CD4-positive, alpha-beta T cell treated with Interferon alpha-2 for 1 hour (primary cell): ENCODE measurements around the gene NFKBIZ.
A peak's percentile ranks its signal among the peaks of the same experiment; 100 is the strongest.

Source experiments
- DNase-seq, 2 donors: peaks; one replicate each; pipeline ENCODE4 v3.0.0-alpha.2; 2020 to 2022

Gene NFKBIZ

DNA sequence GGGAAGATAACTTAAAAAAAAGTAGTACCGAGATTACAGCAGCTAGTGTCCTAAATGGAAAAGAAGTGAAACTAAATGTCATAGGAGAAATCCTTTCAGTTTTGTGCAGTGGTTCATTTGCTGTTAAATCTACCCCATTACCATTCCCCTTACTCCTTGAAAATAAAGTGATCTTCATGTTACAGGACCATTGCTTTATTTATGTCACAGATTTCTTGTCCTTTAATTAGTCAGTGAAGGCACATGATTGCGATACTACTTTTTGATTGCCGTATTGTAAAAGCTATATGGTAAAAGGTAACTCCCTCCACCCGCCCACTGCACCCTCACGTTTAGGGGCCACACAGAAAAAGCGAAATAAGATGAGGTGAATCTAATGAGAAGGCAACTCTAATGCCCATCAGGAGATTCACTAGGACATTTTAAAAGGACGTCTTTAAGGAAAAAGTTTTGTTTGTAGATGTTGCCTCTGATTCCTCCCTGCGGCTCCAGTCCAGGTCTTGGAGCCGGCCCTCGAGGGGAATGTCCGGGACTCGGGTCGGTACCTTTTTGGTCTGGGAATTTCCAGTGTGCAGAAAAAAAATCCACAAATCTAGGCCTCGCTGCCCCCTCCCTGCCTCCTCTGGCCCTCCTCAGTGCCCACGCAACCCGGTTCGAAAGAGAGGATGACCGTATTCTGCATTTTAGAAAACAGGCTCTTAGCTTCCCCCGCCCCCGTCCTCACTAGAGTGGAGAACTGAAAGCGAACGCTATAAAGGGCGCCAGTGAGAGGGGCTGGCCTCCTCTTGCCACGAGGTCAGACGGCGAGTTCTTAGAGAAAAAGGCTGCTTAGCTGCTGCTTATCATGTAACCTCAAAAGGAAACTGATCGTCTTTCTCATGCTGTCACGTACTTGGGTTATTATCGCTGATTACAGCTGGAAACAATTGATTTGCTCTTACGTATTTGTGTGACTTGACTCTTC is 21.8 kb upstream of the NFKBIZ start:
- peak; percentile 90 to 92 for DNase-seq

DNA sequence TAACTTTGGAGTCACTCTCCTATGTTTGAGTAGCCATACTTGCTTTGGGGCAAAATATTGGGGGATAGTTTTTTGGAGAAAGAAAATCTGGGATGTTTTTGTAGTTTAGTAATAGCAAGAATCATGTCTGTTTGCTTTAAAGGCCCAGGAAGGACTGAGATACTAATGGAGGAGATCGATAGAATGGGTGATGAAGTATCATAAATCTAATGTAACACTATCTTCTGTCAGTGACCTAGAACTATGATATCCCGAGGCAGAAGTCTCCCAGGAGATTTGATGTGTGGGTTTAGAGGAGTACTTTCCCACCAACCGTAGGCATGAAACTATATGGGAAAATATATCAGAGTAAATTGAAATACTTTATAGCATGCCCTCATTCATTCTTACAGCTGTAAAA is 21.0 kb upstream of the NFKBIZ start:
- no peak for DNase-seq

DNA sequence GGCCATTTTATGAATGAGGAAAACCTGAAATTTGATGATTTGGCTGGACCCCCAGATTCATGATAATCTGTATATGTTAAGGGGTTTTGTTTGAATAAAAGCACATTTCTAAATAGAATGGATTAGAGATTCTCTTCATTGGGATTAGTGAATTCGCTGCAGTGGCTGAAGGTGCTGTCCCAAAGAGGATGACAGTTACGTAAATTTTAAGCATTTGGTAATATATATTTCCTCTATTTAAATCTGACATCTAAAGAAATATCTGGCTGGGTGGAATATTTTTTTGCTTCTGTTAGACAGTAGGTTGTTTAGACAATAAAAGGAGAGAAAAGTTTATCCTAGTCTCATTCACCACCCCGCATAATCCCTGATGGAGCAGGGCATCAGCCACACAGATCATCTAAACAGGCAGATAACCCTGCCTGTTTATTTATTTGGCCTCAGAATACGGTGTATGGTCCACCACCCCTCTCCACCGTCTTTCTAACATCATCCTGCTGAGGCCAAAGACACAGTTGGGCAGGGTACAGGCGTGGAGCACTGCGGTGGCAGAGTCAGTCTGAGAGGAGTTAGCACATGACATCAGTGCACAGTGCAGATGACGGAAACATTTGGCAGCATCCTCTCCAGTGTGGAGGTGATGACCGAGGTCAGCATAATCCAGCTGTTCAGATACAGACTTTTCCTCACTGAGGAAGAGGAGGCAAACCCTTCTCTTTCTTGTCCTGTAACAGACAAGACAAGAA is 20.4 kb upstream of the NFKBIZ start:
- peak; percentile 66 to 77 for DNase-seq

DNA sequence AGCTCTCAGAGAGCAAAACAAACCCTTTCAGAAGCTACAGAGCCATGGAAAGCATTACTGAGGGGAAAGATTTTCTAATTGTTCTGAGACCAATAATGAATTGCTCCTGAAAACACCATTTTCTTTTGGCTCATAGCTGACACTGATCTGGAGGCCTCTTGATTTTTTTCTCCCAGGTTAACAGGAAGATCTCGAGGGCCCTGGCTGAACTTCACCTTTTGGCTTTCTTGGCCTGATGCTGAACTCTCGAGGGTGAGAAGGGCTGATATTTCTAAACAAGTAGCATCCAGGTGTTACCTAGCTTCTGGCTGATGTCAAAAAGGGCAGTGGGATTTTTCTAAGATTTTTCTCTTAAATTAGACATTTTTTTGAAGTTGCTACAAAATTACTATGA is 19.9 kb upstream of the NFKBIZ start:
- peak in 1 of 2 donors; percentile 40 for DNase-seq

DNA sequence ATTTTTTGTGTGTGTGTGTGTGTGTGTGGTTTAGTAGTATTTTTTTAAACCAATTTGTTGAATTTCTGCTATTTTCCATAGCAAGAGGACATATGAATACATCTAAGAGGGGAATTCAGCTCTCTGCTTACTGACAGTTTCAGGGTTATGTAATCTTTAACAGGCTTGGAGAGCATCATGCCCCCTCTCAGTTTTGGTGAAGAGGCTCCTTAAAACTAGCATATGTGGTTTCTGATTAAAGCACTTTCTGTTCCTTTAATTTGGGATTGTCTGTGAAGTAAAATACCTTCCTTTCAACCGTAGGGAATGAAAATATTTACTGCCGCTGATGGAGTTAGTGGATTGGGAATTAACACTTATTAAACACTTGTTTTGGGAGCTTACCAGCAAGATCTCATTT is 19.4 kb upstream of the NFKBIZ start:
- peak in 1 of 2 donors; percentile 40 for DNase-seq

DNA sequence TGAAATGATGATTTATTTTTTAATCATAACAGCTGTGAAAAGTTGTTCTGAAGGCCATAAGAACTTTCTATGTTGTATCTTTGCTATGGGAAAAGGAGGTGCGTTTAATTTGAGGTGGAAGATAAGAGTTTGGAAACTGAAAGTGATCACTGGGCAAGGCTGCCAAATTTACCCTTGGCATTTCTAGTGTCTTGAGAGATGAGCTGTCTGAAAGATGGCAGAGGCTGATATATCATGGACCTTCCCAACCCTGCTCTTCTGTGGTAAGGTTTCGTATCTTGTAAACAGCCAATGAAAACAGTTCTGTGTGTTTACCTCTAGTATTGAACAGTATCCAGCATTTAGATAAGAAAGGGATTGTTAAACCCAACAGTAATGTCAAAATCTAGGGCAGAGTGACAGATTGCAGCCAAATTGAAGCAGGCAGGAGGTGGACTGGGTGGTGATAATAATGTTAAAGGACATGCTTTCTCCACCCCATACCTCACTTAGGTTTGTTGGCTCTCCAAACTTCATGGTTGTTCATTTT is 15.8 kb upstream of the NFKBIZ start:
- peak in 1 of 2 donors; percentile 45 for DNase-seq

DNA sequence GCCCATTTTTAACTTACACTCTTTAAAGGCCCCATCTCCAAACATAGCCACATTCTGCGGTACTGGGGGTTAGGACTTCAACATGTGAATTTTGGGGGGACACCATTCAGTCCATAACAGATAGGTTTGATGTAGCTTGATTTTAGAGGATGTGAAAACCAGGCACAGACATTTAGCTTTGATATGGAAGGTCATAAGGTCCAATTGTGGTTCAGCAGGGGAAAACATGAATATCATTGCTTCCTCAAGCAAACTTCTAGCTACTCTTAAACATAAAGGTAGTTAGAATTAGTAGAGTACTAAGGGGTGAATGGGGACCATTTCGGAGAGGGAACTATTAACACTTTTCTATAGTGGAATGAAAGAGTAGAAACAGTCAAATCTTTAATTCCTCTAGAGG is 13.6 kb upstream of the NFKBIZ start:
- no peak for DNase-seq

DNA sequence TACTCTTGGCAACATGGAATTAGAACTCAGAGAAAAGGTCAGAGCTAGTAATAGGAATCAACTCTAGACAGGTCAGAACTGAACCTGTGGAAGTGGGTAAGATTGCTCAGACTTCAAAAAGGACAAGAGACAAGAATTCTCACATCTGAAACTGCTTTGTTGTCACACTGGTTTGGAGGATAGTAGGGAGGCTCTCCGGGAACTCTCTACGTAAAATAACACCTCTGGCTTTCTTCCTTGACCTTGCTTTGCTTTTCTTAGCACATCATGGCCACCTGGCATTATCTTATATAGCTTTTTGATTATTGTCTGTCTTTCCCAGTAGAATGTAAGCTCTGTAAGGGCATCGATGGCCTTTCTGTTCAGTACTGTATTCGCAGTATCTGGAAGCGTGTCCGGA is 13.2 kb upstream of the NFKBIZ start:
- DNase-seq, result no peak

DNA sequence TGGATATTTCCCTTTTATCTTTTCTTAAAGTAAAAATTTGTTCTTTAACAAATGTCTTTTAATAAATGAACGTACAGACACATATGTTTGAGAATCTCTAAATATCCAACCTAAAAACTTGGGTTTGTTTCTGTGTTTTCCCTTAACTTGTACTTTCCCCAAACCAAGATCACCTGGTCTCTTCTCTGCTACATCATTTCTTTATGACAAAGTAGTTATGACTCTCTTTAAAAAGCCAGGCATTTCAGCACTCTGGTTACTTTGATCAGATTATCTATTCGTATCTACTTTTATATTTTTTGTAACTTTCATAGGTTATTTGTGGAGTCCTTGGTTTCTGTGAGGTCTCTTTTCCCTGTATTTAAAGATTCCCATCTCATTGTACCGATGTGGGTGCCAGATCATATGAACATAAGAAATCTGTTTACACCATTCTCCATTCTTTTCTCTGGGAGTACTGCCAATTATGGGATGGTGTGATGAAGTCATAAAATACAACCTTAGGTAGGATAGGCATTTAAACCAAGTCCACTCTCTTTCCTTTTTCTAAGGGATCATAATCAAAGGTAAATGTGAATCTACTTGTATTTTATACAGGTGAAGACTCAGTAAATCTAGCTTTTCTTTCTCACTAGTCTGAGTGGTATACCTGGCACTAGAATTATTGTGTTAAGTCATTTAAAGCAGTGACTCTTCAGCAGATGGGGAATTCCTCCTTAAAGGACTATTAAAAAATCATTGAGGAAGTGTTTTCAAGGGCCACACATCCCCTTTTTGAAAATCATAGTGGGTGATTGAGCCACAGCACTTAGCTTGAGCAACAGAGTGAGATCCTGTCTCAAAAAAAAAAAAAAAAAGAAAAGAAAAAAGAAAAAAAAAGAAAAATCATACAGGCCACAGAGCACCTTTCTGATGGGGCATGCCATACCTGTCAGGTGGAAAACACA is 12.4 kb upstream of the NFKBIZ start:
- DNase-seq, result no peak

DNA sequence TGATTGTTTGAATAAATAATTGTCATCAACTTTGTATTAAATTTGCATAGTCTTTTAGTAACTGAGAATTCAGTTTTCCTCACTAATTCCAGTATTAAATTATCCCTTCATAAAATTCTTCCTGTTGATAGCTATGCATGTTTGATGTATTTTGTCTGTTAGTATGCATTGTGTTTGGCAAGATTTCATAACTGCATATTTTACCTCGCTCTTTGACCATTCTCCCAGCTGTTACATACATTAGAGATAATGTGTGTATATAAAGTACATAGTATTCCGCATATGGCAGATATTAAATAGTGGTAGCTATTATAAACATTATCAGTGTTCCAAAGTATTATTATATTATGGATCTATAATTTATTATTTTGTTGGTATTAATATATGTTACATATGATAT is 10.6 kb upstream of the NFKBIZ start:
- DNase-seq, result no peak

DNA sequence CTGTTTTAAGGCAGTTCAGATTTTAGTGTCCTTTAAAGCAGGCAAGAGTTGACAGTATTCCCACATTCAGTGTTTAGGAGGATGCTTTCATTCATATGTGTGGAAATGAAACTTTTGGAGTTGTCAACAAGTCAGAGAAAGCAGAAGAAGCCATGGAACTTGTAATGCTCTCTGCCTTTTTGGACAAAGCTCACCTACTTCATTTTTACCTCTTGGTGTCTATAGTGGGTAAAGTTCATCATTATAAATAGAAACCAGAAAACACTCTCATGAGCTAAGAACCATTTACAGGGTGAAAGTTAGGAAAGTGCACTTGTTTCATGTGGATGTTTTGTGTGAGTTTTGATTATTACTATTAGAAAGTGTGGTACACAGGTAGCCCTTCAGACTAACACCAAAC is 9.2 kb upstream of the NFKBIZ start:
- DNase-seq, result no peak

DNA sequence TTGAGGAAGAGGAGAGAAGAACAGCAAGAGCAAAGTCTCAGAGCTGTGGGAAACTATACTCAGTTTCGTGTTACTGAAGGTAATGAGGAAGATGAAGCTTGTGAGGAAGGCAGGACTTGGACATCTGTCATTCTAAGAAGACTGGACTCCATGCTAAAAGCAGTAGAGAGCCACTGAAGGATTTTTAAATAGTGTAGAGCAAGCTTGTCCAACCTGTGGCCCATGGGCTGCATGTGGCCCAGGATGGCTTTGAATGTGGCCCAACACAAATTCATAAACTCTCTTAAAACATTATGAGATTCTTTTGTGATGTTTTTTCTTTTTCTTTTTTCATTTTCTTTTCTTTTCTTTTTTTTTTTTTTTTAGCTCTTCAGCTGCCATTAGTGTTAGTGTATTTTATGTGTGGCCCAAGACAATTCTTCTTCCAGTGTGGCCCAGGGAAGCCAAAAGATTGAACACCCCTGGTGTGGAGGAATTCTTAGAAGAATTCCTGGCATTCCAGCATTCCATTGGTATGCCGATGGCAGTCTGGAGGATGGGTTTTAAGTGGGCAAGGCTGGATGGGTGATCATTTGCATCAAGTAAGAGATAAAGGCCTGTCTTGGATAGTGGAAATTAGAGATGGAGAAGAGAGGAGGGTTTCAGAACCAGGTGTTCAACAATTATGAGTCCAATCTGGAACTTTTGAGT is 6.9 kb upstream of the NFKBIZ start:
- DNase-seq, result no peak

DNA sequence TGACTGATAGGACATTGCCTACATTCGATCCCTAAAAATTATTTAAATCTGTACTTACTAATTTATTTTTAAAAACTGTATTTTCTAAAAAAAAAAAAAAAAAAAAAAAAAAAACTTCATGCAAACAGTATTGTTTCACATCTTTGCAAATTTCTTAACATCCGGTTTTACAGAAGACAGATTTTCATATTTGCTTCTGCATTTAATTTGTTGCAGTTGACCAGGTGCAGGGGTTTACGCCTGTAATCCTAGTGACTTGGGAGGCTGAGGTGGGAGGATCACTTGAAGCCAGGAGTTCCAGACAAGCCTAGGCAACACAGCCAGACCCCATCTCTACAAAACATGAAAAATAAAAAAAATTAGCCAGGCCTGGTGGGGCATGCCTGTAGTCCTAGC is 6.4 kb upstream of the NFKBIZ start:
- no peak for DNase-seq

DNA sequence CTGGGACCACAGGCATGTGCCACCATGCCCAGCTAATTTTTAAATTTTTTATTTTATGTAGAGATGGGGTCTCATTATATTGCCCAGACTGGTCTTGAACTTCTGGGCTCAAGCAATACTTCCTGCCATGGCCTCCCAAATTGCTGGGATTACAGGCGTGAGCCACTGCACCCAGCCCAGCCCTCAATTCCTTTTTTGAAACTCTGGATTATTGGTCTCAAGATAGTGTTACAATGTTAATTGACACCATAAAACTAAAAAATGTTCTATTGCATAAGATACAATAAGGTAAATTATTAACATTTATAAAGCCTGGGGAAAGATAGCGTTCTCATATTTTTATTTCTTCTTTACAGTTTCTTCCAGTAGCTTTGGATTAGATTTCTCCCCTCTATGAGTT is 3.9 kb upstream of the NFKBIZ start:
- no peak for DNase-seq

DNA sequence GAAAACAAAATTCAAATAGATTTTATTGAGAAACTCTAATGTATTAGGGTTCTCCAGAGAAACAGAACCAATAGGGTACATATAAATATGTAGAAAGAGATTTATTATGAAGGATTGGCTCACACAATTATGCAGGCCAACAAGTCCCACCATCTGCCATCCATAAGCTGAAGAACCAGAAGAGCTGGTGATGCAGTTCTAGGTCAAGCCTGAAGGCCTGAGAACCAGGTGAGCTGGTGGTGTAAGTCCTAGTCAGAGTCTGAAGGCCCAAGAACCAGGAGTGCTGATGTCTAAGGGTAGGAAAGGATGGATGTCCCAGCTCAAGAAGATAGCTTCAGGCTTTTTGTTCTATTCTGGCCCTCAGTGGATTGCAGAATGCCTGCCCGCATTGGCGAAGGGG is 2.6 kb upstream of the NFKBIZ start:
- no peak for DNase-seq

DNA sequence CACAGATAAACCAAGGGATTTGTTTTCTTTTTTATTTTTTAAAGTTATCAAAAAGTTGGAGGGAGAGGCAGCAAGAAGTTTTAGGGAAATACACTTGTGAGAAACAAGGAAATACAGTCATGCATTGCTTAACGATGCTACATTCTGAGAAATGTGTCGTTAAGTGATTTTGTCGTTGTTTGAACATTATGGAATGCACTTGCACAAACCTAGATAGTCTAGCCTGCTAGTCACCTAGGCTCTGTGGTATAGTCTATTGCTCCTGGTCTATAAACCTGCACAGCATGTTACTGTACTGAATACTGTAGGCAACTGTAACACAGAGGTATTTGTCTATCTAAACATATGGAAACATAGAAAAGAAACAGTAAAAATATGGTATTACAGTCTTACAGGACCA is 2.0 kb upstream of the NFKBIZ start:
- no peak for DNase-seq

DNA sequence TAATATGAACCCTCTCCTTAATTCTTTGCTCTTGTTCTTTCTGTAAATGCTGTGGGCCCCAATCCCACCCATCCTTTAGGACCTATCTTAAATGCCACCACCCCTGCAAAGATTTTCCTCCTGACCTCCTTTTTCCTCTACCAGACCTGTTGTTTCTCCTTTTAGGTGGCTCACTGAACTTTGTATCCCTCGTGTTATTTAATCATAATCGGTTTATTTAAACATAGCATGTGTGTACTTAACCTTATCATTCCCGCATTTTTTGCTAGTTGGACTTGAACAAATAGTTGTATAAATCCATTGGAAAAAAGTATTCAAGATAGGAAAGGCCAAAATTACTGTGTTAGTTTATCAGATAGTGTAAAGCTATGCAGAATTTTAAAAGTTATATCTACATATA is 988 bp upstream of the NFKBIZ start:
- DNase-seq, result no peak

DNA sequence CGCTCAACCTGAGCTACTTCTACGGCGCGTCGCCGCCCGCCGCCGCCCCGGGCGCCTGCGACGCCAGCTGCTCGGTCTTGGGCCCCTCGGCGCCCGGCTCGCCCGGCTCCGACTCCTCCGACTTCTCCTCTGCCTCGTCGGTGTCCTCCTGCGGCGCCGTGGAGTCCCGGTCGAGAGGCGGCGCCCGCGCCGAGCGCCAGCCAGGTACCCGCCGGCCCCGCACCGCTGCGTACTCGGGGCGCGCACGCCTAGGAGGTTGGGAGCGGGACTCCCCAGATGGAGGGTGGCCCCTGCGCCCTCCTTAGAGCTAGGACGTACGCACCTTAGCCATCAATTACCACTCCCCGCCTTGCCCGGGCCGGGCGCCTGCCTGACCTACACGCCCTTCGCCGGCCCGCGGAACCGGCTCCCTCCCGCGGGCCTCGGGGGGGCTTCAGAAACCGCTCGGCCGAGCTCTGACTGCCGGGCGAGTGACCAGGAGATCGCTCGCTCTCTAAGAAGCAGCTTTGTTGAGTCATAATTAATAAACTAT is 466 bp downstream of the NFKBIZ start:
- DNase-seq, result peak in 1 of 2 donors; percentile 61

DNA sequence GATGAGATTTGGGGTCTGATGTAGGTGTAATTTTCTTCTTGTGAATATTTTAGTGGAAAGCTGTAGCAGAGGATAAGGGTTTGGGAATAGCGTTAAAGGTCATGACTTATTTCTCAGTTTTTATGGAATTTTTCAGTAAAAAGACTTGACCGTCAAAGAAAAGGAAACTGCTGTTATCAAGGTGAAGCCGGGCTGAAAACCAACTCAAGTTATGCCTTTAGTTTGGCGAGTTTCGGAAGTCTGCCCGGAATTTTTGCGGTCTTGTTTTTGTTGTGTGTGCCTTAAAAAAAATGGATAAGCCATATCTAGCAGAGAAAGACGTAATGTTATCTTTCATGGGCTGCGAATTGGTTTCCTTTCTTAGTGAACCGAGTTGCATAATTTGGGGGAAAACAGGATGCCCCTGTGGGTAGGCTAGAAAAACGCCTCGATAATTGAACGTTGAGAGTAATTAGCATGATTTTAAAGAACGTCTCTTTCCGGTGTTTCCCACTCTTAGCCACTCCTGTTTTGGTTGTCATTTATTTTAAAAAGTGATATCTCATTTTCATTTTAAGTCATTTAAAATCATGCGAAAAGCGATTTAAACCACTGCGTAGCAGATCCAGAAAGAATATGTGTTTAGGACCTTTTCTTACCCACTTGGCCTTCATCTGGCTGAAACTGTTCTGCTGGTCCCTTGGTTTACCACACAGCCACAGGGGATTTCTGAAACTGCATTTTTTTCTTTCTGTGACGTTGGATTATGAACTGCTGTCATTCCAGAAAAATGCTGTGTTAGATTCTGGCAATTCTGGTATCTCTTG is 1.1 kb downstream of the NFKBIZ start:
- peak; percentile 63 to 88 for DNase-seq

DNA sequence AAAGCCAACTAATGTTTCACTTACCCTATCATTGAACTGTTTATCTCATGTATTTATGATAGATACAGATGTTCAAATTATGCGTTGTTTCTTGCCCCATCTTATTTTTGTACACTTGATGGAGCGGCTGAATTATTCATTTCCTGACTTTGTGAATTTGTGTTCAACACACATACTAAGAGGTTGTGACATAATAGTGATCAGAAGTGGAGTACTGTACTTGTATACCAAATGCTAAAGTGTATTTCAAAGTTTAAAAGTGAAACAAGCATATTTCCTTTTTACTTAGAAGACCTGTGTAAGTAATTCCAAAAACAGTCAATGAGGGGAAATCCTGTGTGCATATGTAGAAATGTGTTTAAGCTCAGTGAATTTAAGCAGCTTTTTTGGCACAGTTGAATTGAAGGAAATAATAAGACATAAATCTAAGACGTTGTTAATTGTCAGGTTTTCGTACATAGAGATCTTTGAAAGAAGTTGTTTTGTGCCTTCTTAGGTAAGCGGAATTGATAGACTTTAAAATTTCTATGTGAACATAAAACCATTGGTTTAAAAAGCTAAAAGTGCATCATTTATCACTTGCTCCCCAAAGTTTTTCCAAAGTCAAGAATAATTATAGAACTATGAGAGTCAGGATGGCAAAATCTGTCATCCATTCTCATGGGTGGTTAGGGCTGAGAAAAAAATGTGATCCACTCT is 1.9 kb downstream of the NFKBIZ start:
- peak in 1 of 2 donors; percentile 64 for DNase-seq
